Peyer's patch (tissue), 4 donors: Measurements from ENCODE around the gene TEKT5. TPM values are rescaled to one million over a fixed set of nuclear protein-coding genes. Genes with fewer than 3 reads are reported as not detected.
A peak's percentile ranks its signal among the peaks of the same experiment; 100 is the strongest.

ENCODE experiments used
- DNase-seq, 3 donors: peaks; one replicate each; pipeline ENCODE4 v3.0.0-alpha.2; 2017 to 2019
- H3K27ac ChIP-seq, 4 donors: fragments of 200-600 bp; sonication (generic); one replicate each; pipeline ENCODE4 v1.5.1; 2016 to 2019
- H3K27me3 ChIP-seq, 2 donors: fragments of 200-600 bp; sonication (generic); one replicate each; pipeline ENCODE4 v1.5.1; 2019
- H3K36me3 ChIP-seq, 3 donors: fragments of 200-600 bp; sonication (generic); one replicate each; pipeline ENCODE4 v1.5.1; 2016 to 2019
- H3K4me1 ChIP-seq, 4 donors: fragments of 200-600 bp; sonication (generic); one replicate each; pipeline ENCODE4 v1.5.1; 2016 to 2019
- H3K4me3 ChIP-seq, 4 donors: fragments of 200-600 bp; sonication (generic); 1 replicate in 3 of 4; 2 replicates in 1 of 4; pipeline ENCODE4 v1.5.1; 2016 to 2019; ENCODE audit warnings: mild to moderate bottlenecking in 1 of 4
- H3K9me3 ChIP-seq, 4 donors: fragments of 200-600 bp; sonication (generic); one replicate each; pipeline ENCODE4 v1.5.1; 2016 to 2019; ENCODE audit warnings: mild to moderate bottlenecking in 1 of 4
- POLR2A ChIP-seq, 2 donors: fragments of 450-650 bp; IDR thresholded peaks; one replicate each; pipeline ENCODE4 v1.5.1; 2017; ENCODE audit warnings: antibody characterized with exemption in 2 of 2, mild to moderate bottlenecking in 2 of 2, moderate library complexity in 2 of 2
- total RNA-seq, 4 donors: library from RNA; depleted of rRNA; stranded (reverse); fragments of >200 nt; gene quantifications; one replicate each; pipeline ENCODE4 v1.1.0, GENCODE V29; 2016
- TF ChIP-seq, protein P1 (sequence below), 6 experiments: fragments of 450-650 bp in 4 of 6; fragments of 200-600 bp in 2 of 6; sonication (generic) in 1 of 6; IDR thresholded peaks; one replicate each; pipeline ENCODE4 v1.5.1; 2017 to 2019; ENCODE audit warnings: antibody characterized with exemption in 6 of 6, mild to moderate bottlenecking in 3 of 6, moderate library complexity in 1 of 6

The TEKT5 gene
- total RNA-seq, 4 donors from 2014 or later = 2.0 TPM; not detected in 3

DNA sequence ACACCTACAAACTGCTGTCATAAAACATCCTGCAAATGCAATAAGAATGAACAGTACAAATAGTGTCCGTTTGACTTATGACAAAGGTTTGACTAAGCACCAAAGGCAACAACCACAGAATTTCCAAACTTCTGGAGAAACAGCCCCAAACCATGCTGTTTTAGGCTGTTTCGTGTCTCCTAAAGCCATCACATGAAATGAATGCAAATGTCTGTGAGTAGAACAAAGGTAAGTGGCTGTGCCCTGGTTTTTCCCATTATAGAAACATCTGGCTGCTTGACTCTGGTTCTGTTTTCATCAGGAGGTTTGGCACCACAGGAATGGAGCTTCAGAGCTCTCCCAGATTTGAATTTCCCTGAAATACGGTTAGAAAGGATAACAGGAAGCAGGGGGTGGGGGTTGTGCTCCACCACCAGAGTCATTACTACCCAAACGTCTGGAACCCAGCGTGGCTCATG lies 109.7 kb downstream of the TEKT5 start:
- Histone ChIP-seq H3K27me3 (no peaks in the 10 kb centered on the region), H3K27ac (no peak overlapping the region), H3K9me3 (no peaks in the 10 kb centered on the region), H3K36me3 (no peaks in the 10 kb centered on the region), H3K4me1 (no peaks in the 10 kb centered on the region), H3K4me3 (no peak overlapping the region)
- TF ChIP-seq, protein P1, sequence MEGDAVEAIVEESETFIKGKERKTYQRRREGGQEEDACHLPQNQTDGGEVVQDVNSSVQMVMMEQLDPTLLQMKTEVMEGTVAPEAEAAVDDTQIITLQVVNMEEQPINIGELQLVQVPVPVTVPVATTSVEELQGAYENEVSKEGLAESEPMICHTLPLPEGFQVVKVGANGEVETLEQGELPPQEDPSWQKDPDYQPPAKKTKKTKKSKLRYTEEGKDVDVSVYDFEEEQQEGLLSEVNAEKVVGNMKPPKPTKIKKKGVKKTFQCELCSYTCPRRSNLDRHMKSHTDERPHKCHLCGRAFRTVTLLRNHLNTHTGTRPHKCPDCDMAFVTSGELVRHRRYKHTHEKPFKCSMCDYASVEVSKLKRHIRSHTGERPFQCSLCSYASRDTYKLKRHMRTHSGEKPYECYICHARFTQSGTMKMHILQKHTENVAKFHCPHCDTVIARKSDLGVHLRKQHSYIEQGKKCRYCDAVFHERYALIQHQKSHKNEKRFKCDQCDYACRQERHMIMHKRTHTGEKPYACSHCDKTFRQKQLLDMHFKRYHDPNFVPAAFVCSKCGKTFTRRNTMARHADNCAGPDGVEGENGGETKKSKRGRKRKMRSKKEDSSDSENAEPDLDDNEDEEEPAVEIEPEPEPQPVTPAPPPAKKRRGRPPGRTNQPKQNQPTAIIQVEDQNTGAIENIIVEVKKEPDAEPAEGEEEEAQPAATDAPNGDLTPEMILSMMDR (IDR thresholded peaks at IDR 0.05) = no peak
- TF ChIP-seq POLR2A (IDR thresholded peaks at IDR 0.05) = no peak
- DNase-seq = no peak

DNA sequence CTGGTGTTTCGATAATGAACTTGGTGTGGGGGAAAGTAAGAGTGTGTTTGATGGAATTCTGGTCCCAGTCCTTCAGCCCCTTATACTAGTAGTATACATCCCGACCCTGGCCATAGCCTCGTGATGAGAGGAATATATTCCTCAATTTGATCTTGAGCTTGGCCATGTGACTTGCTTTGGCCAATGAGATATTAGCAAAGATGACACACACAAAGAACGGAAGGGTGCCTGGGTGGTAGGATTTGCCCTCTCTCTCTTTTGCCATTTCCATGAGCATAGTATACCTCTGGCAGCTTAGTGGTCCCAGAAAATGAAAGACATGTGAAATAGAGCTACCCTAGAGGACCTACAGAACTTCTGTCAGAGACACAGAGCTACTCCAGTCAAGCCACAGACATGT lies 111.5 kb downstream of the TEKT5 start:
- Histone ChIP-seq H3K4me1 (peaks cover 0 to 9% (median 0%) of the 10 kb centered on the region in 4 donors), H3K27me3 (no peaks in the 10 kb centered on the region), H3K27ac (no peak overlapping the region), H3K4me3 (no peak overlapping the region), H3K36me3 (no peaks in the 10 kb centered on the region), H3K9me3 (no peaks in the 10 kb centered on the region)
- TF ChIP-seq POLR2A (IDR thresholded peaks at IDR 0.05) = no peak
- TF ChIP-seq, protein P1 (IDR thresholded peaks at IDR 0.05) = no peak
- no peak for DNase-seq

DNA sequence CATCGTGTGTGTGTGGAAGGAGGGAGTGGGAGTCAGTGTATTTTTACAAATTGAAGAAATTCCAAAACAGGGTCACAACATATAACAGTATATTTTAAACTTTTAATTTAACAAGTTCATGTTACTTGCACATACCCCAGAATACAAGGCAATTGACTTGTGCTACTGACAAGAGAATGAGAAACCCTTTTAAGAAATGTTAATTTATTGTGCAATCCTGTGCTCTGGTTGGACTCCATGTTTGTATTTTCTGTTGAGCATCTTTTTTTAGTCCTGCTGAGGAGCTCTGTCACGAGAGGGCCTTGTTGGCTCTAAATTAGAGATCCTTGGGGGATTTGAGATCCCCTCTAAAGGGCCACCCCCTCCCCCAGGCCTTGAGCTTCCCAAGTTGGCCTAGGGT lies 113.2 kb downstream of the TEKT5 start:
- Histone ChIP-seq H3K4me3 (no peak overlapping the region), H3K27me3 (no peaks in the 10 kb centered on the region), H3K9me3 (no peaks in the 10 kb centered on the region), H3K36me3 (no peaks in the 10 kb centered on the region), H3K27ac (no peak overlapping the region), H3K4me1 (peaks cover 0 to 26% (median 2%) of the 10 kb centered on the region in 4 donors)
- TF ChIP-seq POLR2A (IDR thresholded peaks at IDR 0.05) = no peak
- TF ChIP-seq, protein P1 (IDR thresholded peaks at IDR 0.05) = no peak
- DNase-seq = no peak

DNA sequence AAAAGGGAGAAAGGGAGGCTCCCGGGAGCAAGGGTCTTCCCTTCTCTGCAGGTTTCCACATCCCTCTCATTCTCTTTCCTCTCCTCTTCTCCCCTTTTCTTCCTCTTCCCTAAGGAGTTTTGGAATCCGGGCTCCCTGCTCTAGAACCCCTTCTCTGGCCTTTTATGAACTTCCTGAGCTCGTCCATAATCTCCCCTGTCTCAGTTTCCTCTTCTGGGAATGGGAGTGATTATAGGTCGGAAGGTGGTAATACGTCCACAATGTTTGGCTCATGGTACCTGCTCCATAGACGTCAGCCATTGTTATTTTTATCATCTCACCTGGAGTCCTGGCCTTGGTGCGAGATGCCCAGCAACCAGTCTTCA lies 113.9 kb downstream of the TEKT5 start:
- peaks cover 0 to 33% (median 2%) of the 10 kb centered on the region in 4 donors for H3K4me1 ChIP-seq
- no peaks in the 10 kb centered on the region for H3K27me3 ChIP-seq
- no peak for TF ChIP-seq POLR2A (IDR thresholded peaks at IDR 0.05)
- TF ChIP-seq, protein P1 (IDR thresholded peaks at IDR 0.05) = no peak
- no peak for DNase-seq
- H3K27ac ChIP-seq = peak overlapping the region; percentile 70 to 95 (median 90)
- H3K36me3 ChIP-seq = no peaks in the 10 kb centered on the region
- H3K4me3 ChIP-seq = peak overlapping the region; percentile 42 to 95 (median 73)
- H3K9me3 ChIP-seq = no peaks in the 10 kb centered on the region

DNA sequence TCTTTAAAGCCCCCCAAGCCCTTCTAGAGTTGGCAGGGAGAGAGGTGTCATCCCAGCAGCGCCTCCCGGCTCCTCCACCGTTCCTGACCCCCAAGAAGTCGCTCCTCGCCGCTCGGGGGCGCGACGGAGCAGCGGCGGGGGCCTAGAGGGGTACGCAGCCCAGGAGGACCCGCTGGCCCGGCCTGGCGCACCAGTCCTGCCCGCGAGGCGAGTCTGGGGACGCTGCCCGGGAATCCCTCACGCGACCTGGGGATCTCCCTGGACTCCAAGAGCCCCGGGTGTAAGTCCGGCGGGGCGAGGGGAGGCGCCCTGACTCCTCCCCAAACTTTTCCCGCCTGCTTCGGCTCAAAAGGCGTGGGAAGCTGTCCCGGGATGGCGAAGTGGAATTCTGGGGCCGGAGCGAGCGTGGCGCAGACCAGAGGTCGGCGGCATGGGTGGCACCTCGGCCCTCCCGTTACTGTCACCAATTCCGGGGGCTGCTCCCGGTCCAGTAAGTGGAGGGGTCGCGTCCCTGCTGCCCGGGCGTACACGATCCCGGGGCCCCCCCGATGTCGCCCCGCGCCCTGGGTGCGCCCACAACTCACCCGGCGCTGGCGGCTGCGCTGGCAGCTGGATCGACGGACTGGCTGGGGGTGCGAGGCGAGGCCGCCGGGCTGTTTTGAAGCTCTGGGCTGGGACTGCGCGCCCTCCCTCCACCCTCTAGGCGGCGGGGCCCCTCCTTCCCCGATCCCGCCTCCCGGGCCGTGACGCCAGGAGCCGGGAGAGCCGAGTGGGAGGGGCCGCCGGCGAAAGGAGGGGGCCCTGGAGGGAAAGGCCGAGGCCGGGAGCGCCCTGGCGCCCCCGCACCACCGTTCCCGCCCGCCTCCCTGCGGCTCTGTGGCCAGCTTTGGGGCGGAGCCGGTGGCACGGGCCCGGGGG lies 114.5 kb downstream of the TEKT5 start, which contains the start of gene EMP2:
EMP2 (minus strand) TSS at position 634 of the 918 bp plus-strand sequence. CDS start 32,981 bp downstream, outside the sequence.
- Histone ChIP-seq H3K27me3 (no peaks in the 10 kb centered on the region), H3K27ac (peak within 1 kb of the TSS; percentile 70 to 95 (median 90)), H3K4me3 (peak within 1 kb of the TSS; percentile 42 to 95 (median 73)), H3K9me3 (no peaks in the 10 kb centered on the region), H3K36me3 (no peaks in the 10 kb centered on the region), H3K4me1 (peaks cover 0 to 33% (median 2%) of the 10 kb centered on the region in 4 donors)
- DNase-seq = peak; percentile 18 to 85 (median 80)
- peak; percentile 56 to 71 for TF ChIP-seq POLR2A (IDR thresholded peaks at IDR 0.05)
- TF ChIP-seq, protein P1 (IDR thresholded peaks at IDR 0.05) = peak in 4 of 6 experiments; percentile 30 to 66 (median 63)
